GM18505 (cell line): ENCODE data around the gene GPALPP1.
"Not testable (repeated sequence)": the region's sequence is repeated elsewhere in the genome, so short reads cannot be mapped to it uniquely, and the experiment has no call there.

ENCODE experiments used
- ATAC-seq: cut with Tn5 transposase; IDR thresholded peaks from one replicate; pipeline ENCODE4 v1.9.1; 2021; ENCODE audit not compliant: unreplicated experiment
- POLR2A ChIP-seq: IDR thresholded peaks from 4 replicates; pipeline ENCODE4 v1.6.1; 2011; ENCODE audit warnings: borderline replicate concordance; ENCODE audit not compliant: insufficient read depth, insufficient read length; ENCODE audit errors: extremely low read depth

The GPALPP1 gene

DNA sequence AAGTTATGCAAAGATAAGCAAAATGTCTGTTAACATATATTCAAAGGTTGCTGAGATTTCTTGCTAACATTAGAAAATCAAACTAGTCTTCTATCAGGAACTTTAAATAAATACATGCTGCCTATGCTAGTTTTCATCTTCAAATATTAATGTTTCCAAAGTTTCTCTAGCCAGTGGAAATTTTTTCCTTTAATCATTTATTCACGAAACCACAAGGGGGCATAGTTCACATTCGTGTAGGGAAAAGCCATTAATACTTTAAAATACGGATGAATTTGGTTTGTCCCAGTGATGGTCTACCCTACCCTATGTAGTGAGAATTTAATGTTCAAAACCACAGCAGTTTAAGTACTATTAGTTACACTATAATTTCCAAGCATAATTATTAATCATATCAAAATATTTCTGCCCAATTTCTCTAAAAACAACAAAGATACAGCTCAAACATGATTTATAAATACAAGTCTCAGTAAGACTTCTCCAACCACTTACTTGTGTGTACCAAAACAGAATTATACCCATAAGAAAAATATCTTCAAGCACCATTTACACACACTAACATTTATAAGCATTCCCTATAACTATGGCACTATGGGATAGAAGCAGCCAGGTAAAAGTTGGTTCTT is 16.3 kb upstream of the GPALPP1 start:
- no peak for ATAC-seq
- TF ChIP-seq POLR2A: no peak

DNA sequence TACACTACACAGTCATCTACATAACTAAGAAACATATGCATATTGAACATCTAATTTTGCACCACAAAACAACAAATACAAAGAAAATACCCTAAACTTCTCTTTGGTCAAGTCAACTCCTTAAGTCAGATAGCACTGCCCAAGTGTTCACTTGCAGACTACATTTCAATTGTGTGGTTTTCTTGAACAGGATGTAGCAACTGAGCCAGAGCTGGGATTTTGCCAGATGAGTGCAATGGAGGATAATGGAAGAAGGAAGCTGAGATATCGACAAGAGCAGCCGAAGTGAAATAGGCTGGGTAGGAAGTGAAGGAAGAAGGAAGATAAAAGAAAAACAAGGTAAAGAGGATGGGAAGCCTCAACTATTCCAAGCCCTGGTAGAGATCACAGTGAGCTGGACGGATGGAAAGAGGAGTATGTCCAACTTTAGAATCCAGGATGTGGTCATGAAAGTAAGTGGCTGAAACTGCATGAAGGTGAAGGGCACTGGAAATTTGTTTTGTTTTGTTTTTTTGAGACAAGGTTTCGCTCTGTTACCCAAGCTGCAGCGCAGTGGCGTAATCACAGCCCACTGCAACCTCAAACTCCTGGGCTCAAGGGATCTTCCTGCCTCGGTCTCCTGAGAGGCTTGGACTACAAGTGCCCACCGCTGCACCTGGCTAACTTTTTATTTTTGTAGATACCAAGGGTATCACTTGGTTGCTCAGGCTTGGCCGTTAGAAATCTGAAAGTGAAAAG is 15.1 kb upstream of the GPALPP1 start:
- peak; percentile 52 for ATAC-seq
- TF ChIP-seq POLR2A: no peak

DNA sequence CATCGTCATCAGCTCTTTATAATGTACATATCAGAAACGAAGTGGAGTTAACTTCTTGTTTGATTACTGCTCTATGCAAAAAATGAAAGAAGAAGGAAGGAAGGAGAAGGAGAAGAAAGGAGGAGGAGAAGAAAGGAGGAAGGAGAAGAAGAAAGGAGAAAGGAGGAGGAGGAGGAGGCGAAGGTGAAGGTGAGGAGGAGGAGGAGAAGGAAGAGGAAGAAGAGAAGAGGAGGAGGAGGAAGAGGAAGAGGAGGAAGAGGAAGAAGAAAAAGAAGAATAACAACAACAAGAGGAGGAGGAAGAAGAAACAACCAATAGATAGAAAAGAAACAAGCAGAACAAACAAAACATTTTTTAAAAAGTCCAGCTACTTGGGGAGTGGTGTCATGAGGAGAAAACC is 13.1 kb upstream of the GPALPP1 start:
- TF ChIP-seq POLR2A: no peak
- ATAC-seq: no peak

DNA sequence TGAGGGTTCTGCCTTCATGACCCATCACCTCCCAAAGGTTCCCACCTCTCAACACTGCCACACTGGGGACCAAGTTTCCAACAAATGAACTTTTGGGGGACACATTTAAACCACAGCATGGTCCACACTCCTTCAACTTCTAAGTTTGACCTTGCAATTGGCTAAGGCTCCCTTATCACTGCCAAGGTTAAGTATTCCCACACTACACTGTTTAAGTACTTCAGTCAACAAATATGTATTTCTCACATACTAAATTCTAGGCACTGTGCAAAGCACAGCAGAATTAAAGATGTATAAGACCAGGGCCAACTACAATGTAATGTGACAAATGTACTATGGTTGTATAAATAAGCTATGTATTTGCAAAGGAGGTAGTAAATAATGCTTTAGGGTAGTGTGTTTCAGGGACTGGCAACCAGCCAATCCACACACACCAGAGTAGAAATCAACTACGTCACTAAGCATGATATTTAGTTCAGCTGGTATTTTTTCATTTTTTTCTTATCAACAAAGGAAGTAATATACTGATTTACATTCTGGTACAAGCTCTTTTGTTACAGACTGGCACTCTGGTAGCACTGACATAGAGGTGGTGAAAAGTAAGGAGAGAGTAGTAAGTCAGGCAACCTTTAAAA is 12.3 kb upstream of the GPALPP1 start:
- no peak for TF ChIP-seq POLR2A

DNA sequence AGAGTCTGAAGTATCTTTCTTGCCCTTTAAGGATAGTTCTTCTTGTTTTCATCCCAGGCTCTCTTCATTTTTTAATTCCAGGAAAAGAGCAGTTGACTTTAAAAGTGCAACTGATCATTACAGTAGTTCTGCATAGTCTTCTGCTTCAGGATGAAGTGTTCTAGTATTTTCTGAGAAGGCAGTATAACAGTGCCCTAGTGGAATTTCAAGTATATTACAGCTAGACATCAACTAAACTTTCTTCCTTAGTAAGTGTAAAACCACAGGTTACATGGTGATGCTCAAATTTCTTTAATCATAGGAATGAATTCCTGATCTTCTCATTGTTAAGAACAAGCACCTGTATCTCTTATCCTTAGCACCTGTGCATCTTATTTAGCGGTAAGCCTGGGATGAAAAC is 11.0 kb upstream of the GPALPP1 start:
- TF ChIP-seq POLR2A: no peak
- ATAC-seq: no peak

More for the DNA sequence above, 12.3 kb upstream of the GPALPP1 start:
- ATAC-seq: no peak

DNA sequence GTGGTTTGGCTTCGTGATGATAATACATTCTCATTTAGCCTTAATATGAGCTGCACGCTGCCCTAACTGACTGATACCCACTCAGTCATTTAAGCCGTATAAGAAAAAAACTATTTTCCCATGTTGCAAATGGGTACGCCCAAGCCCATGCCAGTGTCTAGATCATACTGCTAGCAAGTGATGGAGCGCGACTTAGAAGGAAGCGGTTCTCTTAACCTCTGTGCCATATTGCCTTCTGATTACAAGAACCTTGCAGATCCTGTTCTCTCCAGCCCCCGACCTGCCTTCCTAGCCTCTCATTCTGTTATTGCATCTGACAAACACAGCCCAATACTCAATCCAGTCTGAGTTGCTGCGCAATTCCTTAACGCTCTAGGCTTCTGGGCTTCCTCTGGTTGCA is 603 bp downstream of the GPALPP1 start:
- no peak for ATAC-seq
- no peak for TF ChIP-seq POLR2A

DNA sequence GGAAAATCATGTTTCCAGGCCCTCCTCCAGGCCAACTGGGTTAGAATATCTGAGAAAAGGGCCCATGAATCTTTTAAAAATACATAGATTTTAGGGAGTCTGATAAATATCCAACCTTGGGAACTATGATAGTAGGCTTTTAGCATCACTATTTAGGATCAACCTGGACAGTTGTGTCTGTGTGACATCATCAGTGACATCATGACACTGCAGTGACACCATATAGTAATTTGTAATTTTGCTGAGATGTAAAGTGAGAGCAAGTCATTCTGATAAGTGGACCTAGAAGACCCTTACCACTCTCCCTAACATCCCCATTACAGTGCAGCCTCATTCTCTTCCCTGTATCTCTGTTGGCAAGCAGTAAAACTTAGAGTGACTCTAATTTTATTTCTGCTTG is 14.1 kb downstream of the GPALPP1 start:
- TF ChIP-seq POLR2A: no peak
- ATAC-seq: no peak

DNA sequence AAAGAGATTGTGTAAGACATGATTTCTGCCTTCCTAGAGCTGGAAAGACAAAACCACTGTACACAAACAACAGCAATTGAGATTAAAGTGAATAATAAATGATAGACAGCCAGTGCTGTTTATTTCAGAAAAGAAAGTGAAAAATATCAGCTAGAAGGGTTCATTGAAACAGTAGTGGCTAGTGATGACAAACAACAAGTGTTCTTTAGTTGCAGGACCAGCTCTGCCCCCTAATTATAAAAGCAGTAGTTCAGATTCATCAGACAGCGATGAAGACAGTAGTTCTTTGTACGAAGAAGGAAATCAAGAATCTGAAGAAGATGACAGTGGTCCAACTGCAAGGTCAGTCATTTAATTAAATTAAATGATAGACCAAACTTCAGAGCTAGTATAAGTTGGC is 14.8 kb downstream of the GPALPP1 start:
- ATAC-seq: no peak
- TF ChIP-seq POLR2A: no peak

DNA sequence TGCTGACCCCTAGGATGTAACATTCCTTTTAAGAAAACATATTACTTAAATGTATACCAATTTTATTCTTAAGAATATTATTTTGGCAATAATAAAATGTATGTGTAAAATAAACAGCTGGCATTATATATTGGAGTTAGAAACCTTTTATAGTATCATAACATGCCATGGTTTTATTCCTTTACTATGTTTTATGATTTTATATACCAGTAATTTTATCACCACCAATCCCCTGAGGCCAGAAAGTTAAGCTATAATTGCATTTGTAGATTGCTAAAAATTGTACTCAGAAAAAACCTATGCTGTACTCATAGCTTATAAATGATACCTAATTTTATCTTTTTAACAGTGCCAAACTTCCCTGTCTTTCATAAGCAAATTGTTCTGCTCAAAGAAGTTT is 17.9 kb downstream of the GPALPP1 start:
- TF ChIP-seq POLR2A: no peak
- ATAC-seq: no peak

DNA sequence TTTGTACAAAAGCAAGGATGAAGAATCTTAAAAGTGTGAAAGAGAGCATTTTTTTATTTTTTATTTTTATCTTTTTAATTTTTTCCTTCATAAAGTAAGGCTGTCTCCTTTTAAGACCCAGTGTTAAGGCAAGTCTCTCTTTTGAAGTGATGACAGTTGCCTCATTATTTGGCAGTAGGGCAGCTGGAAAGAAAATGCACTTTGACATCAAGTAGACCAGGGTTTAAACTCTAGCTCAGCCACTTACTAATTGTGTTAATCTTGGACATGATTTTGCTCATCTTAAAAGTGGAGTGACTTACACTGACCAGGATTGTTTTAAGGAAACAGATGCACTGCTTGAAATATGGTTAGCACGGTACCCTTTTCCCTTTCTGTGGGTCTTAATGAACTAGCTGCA is 18.5 kb downstream of the GPALPP1 start:
- ATAC-seq: no peak
- TF ChIP-seq POLR2A: no peak

DNA sequence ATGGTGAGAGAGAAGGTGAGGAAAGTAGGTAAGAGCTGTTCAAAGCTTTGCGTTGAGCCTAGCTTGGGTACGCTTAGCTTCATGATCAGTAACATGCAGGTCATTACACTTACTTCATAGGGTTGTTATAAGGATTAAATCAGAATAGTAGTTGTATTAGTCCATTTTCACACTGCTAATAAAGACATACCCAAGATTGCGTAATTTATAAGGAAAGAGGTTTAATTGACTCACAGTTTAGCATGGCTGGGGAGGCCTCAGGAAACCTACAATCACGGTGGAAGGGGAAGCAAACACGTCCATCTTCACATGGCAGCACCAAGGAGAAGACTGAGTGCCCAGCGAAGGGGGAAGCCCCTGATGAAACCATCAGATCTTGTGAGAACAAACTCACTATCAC is 21.9 kb downstream of the GPALPP1 start:
- TF ChIP-seq POLR2A: no peak
- ATAC-seq: no peak

DNA sequence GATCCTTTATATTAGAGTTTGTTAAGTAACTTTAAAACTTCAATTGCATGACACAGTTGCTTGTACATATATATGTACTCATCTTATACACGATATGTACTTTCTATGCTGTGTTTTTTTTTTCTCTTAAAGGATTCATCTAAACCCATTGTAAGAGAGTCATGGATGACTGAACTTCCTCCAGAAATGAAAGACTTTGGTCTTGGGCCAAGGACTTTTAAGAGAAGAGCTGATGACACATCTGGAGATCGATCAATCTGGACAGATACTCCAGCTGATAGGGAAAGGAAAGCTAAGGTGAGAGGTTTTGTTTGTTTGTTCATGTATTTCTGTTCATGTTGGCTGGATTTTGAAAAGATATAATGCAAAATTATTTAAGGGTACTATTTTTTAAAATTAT is 26.0 kb downstream of the GPALPP1 start:
- no peak for TF ChIP-seq POLR2A
- no peak for ATAC-seq

DNA sequence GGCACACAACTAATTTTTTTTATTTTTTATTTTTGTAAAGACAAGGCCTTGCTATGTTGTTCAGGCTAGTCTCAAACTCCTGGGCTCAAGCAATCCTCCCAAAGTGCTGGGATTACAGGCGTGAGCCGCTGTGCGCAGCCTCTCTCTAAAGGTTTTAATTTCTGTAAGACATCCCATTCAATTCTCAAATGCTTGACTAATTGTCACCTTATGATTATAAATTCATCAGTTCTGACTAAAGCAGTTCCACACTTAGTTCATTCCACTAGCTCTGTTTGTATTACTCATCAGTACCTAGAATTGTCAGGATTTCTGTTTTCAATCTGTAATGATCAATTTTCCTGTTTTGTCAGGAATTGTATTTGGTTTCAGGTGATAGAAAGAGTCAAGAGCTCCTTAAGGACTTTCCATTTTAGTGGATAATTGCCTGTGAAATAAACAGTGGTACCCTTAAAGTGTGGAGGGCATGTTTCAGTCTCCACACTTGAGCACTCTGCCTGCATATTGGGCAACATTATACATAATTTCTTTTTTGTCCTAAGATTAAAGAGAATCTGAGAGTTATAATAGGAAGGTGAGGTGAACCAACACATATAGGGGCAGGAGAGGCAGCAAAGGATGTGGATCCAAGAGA is 27.6 kb downstream of the GPALPP1 start:
- no peak for ATAC-seq
- no peak for TF ChIP-seq POLR2A

DNA sequence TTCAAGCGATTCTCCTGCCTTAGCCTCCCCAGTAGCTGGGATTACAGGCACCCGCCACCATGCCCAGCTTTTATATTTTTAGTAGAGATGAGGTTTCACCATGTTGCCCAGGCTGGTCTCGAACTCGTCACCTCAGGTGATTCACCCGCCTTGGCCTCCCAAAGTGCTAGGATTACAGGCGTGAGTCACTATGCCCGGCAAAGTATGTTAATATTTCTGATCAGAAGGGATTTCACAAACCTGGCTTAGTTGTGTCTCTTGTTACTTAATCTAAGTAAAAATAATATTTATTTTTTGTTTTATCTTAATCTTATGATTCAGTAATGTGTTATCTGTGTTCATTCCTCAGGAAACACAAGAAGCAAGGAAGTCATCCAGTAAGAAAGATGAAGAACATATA is 30.6 kb downstream of the GPALPP1 start:
- not testable (repeated sequence) for ATAC-seq

DNA sequence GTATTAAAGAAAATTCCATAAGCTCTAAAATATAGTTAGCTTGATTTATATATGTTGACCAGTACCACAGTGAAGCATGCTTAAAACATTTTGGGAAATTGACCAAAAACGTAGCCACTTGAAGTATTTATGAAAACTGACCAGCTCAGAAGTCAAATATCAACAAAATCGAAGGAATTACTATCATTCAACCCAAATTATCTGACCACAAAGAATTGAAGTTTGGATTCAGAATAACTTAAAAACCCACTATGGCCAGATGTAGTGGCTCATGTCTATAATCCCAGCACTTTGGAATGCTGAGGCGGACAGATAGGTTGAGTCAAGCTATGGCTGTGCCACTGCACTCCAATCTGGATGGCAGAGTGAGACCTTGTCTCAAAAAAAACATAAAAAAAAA is 31.9 kb downstream of the GPALPP1 start:
- no peak for TF ChIP-seq POLR2A
- no peak for ATAC-seq

DNA sequence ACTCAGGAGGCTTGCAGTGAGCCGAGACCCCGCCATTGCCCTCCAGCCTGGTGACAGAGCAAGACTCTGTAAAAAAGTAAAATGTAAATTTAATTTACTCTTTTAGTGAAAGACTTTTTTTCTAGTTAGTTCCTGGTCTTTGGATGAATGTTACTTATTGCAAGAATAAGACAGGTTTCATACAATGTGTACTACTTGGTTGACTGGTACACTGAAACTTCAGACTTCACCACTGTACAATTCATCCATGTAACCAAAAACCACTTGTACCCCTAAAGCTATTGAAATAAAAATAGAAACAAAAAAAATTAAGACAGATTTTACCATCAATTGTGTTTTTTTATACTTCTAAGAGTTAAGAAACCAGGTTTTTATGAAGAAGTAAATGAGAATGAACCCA is 35.5 kb downstream of the GPALPP1 start:
- no peak for TF ChIP-seq POLR2A
- no peak for ATAC-seq
